ENCODE results near the gene DNAH5. TPM values are rescaled to one million over a fixed set of nuclear protein-coding genes. Genes with fewer than 3 reads are reported as not detected.

DNAH5 gene
- total RNA-seq, 2 experiments from 2014 or later, result not detected

GRCh38 chr5:13735691-13736090 lies 208.8 kb downstream of the DNAH5 start:
- Mint-ChIP-seq H3K27me3 (no peaks in the 10 kb centered on the region), H3K9me3 (peaks cover 18% of the 10 kb centered on the region), H3K36me3 (ENCODE audit: low read depth) (no peaks in the 10 kb centered on the region), H3K4me1 (ENCODE audit: low read depth) (no peaks in the 10 kb centered on the region), H3K4me3 (no peak overlapping the region), H3K27ac (no peak overlapping the region)
- no peaks in the 10 kb centered on the region for H3K27me3 ChIP-seq (ENCODE audit: control insufficient read depth in 1 of 2, insufficient read depth in 2 of 2, low read length in 2 of 2)
- intact Hi-C loops (cut with DNase I, micrococcal nuclease), result no loop called here
- CTCF ChIA-PET, result no interaction called here
- H3K27ac ChIP-seq (ENCODE audit: low read depth in 1 of 2, low read length in 2 of 2), result no peak overlapping the region
- POLR2A ChIA-PET, result no interaction called here
- peaks cover 3 to 10% of the 10 kb centered on the region in 2 experiments for H3K9me3 ChIP-seq (ENCODE audit: control insufficient read depth in 1 of 2, insufficient read depth in 1 of 2, low read length in 2 of 2)
- H3K4me3 ChIP-seq (ENCODE audit: low read length), result no peak overlapping the region
- ATAC-seq (ENCODE audit: poor library complexity) (no peak), DNase-seq (no peak)
- TF ChIP-seq, protein P1, sequence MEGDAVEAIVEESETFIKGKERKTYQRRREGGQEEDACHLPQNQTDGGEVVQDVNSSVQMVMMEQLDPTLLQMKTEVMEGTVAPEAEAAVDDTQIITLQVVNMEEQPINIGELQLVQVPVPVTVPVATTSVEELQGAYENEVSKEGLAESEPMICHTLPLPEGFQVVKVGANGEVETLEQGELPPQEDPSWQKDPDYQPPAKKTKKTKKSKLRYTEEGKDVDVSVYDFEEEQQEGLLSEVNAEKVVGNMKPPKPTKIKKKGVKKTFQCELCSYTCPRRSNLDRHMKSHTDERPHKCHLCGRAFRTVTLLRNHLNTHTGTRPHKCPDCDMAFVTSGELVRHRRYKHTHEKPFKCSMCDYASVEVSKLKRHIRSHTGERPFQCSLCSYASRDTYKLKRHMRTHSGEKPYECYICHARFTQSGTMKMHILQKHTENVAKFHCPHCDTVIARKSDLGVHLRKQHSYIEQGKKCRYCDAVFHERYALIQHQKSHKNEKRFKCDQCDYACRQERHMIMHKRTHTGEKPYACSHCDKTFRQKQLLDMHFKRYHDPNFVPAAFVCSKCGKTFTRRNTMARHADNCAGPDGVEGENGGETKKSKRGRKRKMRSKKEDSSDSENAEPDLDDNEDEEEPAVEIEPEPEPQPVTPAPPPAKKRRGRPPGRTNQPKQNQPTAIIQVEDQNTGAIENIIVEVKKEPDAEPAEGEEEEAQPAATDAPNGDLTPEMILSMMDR (IDR thresholded peaks at IDR 0.05), result no peak
- no peaks in the 10 kb centered on the region for H3K36me3 ChIP-seq (ENCODE audit: insufficient read depth, low read length)
- no peaks in the 10 kb centered on the region for H3K4me1 ChIP-seq (ENCODE audit: insufficient read depth, low read length)

DNA sequence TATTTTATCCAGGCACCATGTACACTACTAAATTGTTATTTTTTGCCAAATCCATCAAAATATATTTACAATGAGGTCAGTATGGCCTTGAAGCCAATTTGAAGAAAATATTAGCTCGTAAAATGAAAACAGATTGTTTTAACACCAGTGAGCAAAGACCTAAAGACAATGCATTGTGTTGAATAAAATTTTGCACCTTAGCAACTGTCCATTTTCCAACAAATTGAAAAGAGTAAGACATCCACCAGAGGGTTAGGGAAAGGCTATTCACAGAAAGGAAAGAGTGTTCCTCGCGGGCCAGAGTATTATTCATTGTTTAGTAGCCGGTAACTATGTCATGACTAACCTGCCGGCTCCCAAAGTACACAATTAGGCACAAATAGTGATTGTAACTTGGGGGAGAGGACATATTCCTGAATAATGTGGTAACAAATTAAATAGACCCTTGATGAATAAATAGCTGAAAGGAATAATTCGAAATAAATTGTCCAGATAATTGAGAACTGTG lies 213.3 kb downstream of the DNAH5 start:
- TF ChIP-seq, protein P1 (IDR thresholded peaks at IDR 0.05), result no peak
- H3K4me1 Mint-ChIP-seq (ENCODE audit: low read depth), result no peaks in the 10 kb centered on the region
- no peaks in the 10 kb centered on the region for H3K36me3 ChIP-seq (ENCODE audit: insufficient read depth, low read length)
- H3K4me3 ChIP-seq (ENCODE audit: low read length), result no peak overlapping the region
- peaks cover 3 to 11% of the 10 kb centered on the region in 2 experiments for H3K9me3 ChIP-seq (ENCODE audit: control insufficient read depth in 1 of 2, insufficient read depth in 1 of 2, low read length in 2 of 2)
- H3K27ac ChIP-seq (ENCODE audit: low read depth in 1 of 2, low read length in 2 of 2), result no peak overlapping the region
- no peaks in the 10 kb centered on the region for H3K36me3 Mint-ChIP-seq (ENCODE audit: low read depth)
- POLR2A ChIA-PET, result no interaction called here
- CTCF ChIA-PET, result no interaction called here
- no peak overlapping the region for H3K4me3 Mint-ChIP-seq
- no peaks in the 10 kb centered on the region for H3K4me1 ChIP-seq (ENCODE audit: insufficient read depth, low read length)
- H3K27me3 ChIP-seq (ENCODE audit: control insufficient read depth in 1 of 2, insufficient read depth in 2 of 2, low read length in 2 of 2), result no peaks in the 10 kb centered on the region
- no peaks in the 10 kb centered on the region for H3K27me3 Mint-ChIP-seq
- H3K9me3 Mint-ChIP-seq, result peaks cover 13% of the 10 kb centered on the region
- H3K27ac Mint-ChIP-seq, result no peak overlapping the region
- ATAC-seq (ENCODE audit: poor library complexity), result no peak
- intact Hi-C loops (cut with DNase I, micrococcal nuclease), result no loop called here
- no peak for DNase-seq

DNA sequence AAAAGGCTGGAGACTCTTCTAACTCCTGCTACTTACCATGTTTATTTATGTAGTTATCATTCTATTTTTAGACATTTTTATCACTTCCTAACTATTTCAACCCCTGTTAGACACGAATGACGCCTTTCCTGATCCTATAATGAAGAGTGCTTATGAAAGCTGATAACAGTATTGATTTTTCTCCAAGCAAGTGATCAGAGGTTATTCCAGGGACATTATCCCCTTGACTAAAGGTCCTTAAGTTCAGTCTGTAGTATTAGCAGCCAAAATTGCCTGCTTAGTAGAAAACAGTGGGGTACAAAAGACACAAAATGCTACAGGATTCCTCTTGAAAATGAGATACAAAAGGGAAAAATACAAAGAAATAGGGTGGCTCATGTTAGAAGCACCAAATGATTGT lies 235.6 kb downstream of the DNAH5 start:
- no peak for ATAC-seq (ENCODE audit: poor library complexity)

More for the DNA sequence above, 235.6 kb downstream of the DNAH5 start:
- no peak overlapping the region for H3K4me3 Mint-ChIP-seq
- H3K9me3 Mint-ChIP-seq, result peaks cover 18% of the 10 kb centered on the region
- no peaks in the 10 kb centered on the region for H3K36me3 ChIP-seq (ENCODE audit: insufficient read depth, low read length)
- H3K36me3 Mint-ChIP-seq (ENCODE audit: low read depth), result no peaks in the 10 kb centered on the region
- intact Hi-C loops (cut with DNase I, micrococcal nuclease), result no loop called here
- no peak for DNase-seq
- ChIA-PET CTCF (no interaction called here), POLR2A (no interaction called here)
- H3K27ac ChIP-seq (ENCODE audit: low read depth in 1 of 2, low read length in 2 of 2), result no peak overlapping the region
- H3K4me3 ChIP-seq (ENCODE audit: low read length), result no peak overlapping the region
- H3K27me3 Mint-ChIP-seq, result no peaks in the 10 kb centered on the region
- no peaks in the 10 kb centered on the region for H3K27me3 ChIP-seq (ENCODE audit: control insufficient read depth in 1 of 2, insufficient read depth in 2 of 2, low read length in 2 of 2)
- no peaks in the 10 kb centered on the region for H3K4me1 ChIP-seq (ENCODE audit: insufficient read depth, low read length)
- TF ChIP-seq, protein P1 (IDR thresholded peaks at IDR 0.05), result no peak
- H3K4me1 Mint-ChIP-seq (ENCODE audit: low read depth), result no peaks in the 10 kb centered on the region
- peaks cover 0 to 14% of the 10 kb centered on the region in 2 experiments for H3K9me3 ChIP-seq (ENCODE audit: control insufficient read depth in 1 of 2, insufficient read depth in 1 of 2, low read length in 2 of 2)
- H3K27ac Mint-ChIP-seq, result no peak overlapping the region
